ENCODE data around the gene TRMT112.

GRCh38 chr11:64313491-64314145, 3.7 kb downstream of the TRMT112 start:
- TF ChIP-seq CTCF (IDR thresholded peaks at IDR 0.05; ENCODE audit: low read depth, low read length) (no peak), MYC (IDR thresholded peaks at IDR 0.05; ENCODE audit: low read depth, low read length) (no peak)

Measured in NB4 (cell line).